ENCODE measurements around the gene SLC22A3. TPM values are rescaled to one million over a fixed set of nuclear protein-coding genes. Genes with fewer than 3 reads are reported as not detected.
"Not testable (repeated sequence)": the region's sequence is repeated elsewhere in the genome, so short reads cannot be mapped to it uniquely, and the experiment has no call there.

SLC22A3 gene
- 2.2 and 4.2 TPM in 2 replicates for total RNA-seq

- H3K4me3 ChIP-seq (ENCODE audit: low read depth, low read length): peak within 1 kb of the TSS; percentile 66
- TF ChIP-seq CTCF (conservative IDR thresholded peaks at IDR 0.05; ENCODE audit: low read depth, low read length): peak; percentile 31
- no peak for DNase-seq (ENCODE audit: low read depth)
Observed at GRCh38 chr6:160348223-160349019, at the start of gene SLC22A3. Gene SLC22A3, plus strand, starts transcription at chr6:160348378. Its CDS starts 42 bp downstream, at chr6:160348420.

DNA sequence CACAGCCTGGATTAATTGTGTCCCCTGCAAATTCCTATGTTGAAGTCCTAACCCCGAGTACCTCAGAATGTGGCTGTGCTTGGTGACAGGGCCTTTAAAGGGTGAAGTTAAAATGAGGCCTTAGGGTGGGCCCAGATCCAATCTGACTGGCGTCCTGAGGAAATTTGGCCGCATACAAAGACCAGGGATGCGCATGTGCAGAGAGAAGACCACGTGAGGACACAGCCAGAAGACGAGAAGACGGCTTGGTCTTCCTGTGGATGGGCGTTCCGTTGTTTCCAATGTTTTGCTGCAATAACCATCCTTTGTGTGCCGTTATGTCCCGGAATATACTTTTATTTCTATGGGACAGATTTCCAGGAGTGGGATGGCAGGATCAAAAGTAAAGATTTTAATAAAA lies 48.6 kb upstream of the SLC22A3 start:
- no peak for TF ChIP-seq CTCF (conservative IDR thresholded peaks at IDR 0.05; ENCODE audit: low read depth, low read length)
- no peak for DNase-seq (ENCODE audit: low read depth)
- no peak overlapping the region for H3K4me3 ChIP-seq (ENCODE audit: low read depth, low read length)

DNA sequence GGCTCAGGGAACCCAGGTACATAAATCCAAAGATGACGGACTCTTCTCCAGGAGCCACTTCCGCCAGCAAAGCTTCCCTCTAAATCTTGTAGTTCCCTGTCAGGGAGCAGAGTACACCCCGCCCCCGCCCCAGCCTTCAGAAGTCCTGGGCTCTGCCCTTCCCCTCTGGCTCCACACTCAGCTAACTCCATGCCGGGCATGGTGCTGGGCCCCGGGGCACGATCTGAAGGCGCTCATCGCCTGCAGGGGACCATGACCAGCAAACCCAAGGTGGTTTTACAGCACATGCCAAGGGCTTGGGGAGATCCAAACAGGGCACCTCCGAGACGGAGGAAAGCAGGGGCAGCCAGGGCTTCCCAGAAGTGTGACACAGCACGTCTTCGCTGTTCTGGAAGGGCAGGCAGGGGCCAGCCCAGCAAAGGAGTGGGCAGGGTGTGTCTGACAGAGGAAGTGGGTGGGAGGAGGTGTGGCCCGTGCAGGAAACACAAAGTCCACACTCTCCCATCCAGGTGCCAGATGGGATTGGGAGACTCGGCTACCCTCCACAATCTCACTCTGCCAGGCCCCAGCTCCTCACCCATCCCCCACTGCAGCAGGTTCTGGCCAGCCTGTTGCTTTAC lies 48.0 kb upstream of the SLC22A3 start:
- no peak for DNase-seq (ENCODE audit: low read depth)
- peak overlapping the region; percentile 39 for H3K4me3 ChIP-seq (ENCODE audit: low read depth, low read length)

DNA sequence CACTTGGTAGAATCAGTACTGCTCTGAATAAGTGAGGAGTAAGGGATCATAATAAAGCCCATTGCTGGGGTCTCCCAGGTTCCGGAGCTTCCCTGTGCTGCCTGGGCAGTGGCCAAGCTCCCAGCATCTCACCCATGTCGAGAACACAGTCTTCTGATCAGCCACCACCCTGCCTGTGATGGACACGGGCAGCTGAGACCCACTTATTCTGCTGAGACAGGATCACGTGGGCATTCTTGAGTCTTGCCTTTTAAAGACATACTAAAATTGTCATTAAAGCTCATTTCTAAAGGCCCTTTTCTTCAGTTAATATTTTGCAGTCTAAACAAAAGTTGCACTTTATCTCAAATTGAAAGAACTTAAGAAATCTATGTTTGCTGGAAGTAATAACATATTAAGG lies 46.8 kb upstream of the SLC22A3 start:
- H3K4me3 ChIP-seq (ENCODE audit: low read depth, low read length): no peak overlapping the region
- no peak for DNase-seq (ENCODE audit: low read depth)
- no peak for TF ChIP-seq CTCF (conservative IDR thresholded peaks at IDR 0.05; ENCODE audit: low read depth, low read length)

More for the DNA sequence above, 48.0 kb upstream of the SLC22A3 start:
- no peak for TF ChIP-seq CTCF (conservative IDR thresholded peaks at IDR 0.05; ENCODE audit: low read depth, low read length)

- not testable (repeated sequence) for H3K4me3 ChIP-seq (ENCODE audit: low read depth, low read length); DNase-seq (ENCODE audit: low read depth)
Observed at GRCh38 chr6:160302431-160303082, 45.6 kb upstream of the SLC22A3 start.

- no peak overlapping the region for H3K4me3 ChIP-seq (ENCODE audit: low read depth, low read length)
- no peak for DNase-seq (ENCODE audit: low read depth)
- TF ChIP-seq CTCF (conservative IDR thresholded peaks at IDR 0.05; ENCODE audit: low read depth, low read length): no peak
Observed at GRCh38 chr6:160303806-160304205, 44.4 kb upstream of the SLC22A3 start.

GRCh38 chr6:160305926-160306713 lies 42.1 kb upstream of the SLC22A3 start:
- H3K4me3 ChIP-seq (ENCODE audit: low read depth, low read length): no peak overlapping the region
- DNase-seq (ENCODE audit: low read depth): no peak
- TF ChIP-seq CTCF (conservative IDR thresholded peaks at IDR 0.05; ENCODE audit: low read depth, low read length): no peak

Data from epithelial cell of proximal tubule (primary cell).